HUES64 (cell line): ENCODE data around the gene TRRAP.

Source experiments
- H3K27ac ChIP-seq: 2 replicates; pipeline ENCODE4 v1.7.0; 2013; ENCODE audit warnings: low read depth, low read length, inconsistent platforms
- H3K27me3 ChIP-seq: 2 replicates; pipeline ENCODE4 v1.6.1; 2013; ENCODE audit warnings: mild to moderate bottlenecking, low read length; ENCODE audit not compliant: insufficient read depth
- H3K36me3 ChIP-seq: 2 replicates; pipeline ENCODE4 v1.6.1; 2013; ENCODE audit warnings: mild to moderate bottlenecking, low read length; ENCODE audit not compliant: insufficient read depth
- H3K4me1 ChIP-seq: 2 replicates; pipeline ENCODE4 v1.6.1; 2013; ENCODE audit warnings: mild to moderate bottlenecking, low read length, moderate library complexity; ENCODE audit not compliant: insufficient read depth
- H3K4me3 ChIP-seq: 2 replicates; pipeline ENCODE4 v1.5.1; 2013; ENCODE audit warnings: mild to moderate bottlenecking, low read length, moderate library complexity
- H3K9ac ChIP-seq: 2 replicates; pipeline ENCODE4 v1.6.1; 2013; ENCODE audit warnings: mild to moderate bottlenecking, low read depth, low read length
- H3K9me3 ChIP-seq: 2 replicates; pipeline ENCODE4 v1.6.1; 2013; ENCODE audit warnings: low read depth, low read length; ENCODE audit not compliant: insufficient read depth
- WGBS: fragments of 150-250, 120-280 bp; methylation state at CpG from one replicate; pipeline ENCODE4 v1.1.7; 2013; ENCODE audit warnings: missing lambda C conversion rate; 5-methylcytosine and 5-hydroxymethylcytosine counted together

TRRAP gene

GRCh38 chr7:98992076-98992475, 113.7 kb downstream of the TRRAP start:
- Histone ChIP-seq H3K36me3 (peaks cover 99% of the 10 kb centered on the region), H3K4me3 (no peak overlapping the region), H3K27ac (no peak overlapping the region), H3K4me1 (no peaks in the 10 kb centered on the region), H3K9ac (no peak overlapping the region), H3K9me3 (no peaks in the 10 kb centered on the region), H3K27me3 (no peaks in the 10 kb centered on the region)
- 96% methylated on average over 16 of the region's 16 CpGs for WGBS

- Histone ChIP-seq H3K4me3 (no peak overlapping the region), H3K27me3 (no peaks in the 10 kb centered on the region), H3K9ac (no peak overlapping the region), H3K27ac (no peak overlapping the region), H3K4me1 (no peaks in the 10 kb centered on the region), H3K9me3 (no peaks in the 10 kb centered on the region), H3K36me3 (peaks cover 99% of the 10 kb centered on the region)
- 95% methylated on average over 32 of the region's 32 CpGs for WGBS
Observed at GRCh38 chr7:98993024-98993897, 114.9 kb downstream of the TRRAP start.

GRCh38 chr7:98994046-98994944, 116.0 kb downstream of the TRRAP start:
- no peaks in the 10 kb centered on the region for H3K9me3 ChIP-seq
- H3K36me3 ChIP-seq: peaks cover 99% of the 10 kb centered on the region
- no peak overlapping the region for H3K27ac ChIP-seq
- H3K9ac ChIP-seq: no peak overlapping the region
- H3K27me3 ChIP-seq: no peaks in the 10 kb centered on the region
- no peaks in the 10 kb centered on the region for H3K4me1 ChIP-seq
- WGBS: 96% methylated on average over 34 of the region's 34 CpGs
- H3K4me3 ChIP-seq: no peak overlapping the region

- Histone ChIP-seq H3K27ac (no peak overlapping the region), H3K4me1 (no peaks in the 10 kb centered on the region), H3K27me3 (no peaks in the 10 kb centered on the region), H3K4me3 (no peak overlapping the region), H3K36me3 (peaks cover 99% of the 10 kb centered on the region), H3K9ac (no peak overlapping the region), H3K9me3 (no peaks in the 10 kb centered on the region)
- 97% methylated on average over 13 of the region's 13 CpGs for WGBS
Observed at GRCh38 chr7:98995111-98995510, 116.8 kb downstream of the TRRAP start.

- no peak overlapping the region for H3K4me3 ChIP-seq
- H3K9me3 ChIP-seq: no peaks in the 10 kb centered on the region
- peaks cover 99% of the 10 kb centered on the region for H3K36me3 ChIP-seq
- no peak overlapping the region for H3K27ac ChIP-seq
- no peaks in the 10 kb centered on the region for H3K4me1 ChIP-seq
- no peak overlapping the region for H3K9ac ChIP-seq
- H3K27me3 ChIP-seq: no peaks in the 10 kb centered on the region
- WGBS: 96% methylated on average over 16 of the region's 16 CpGs
Observed at GRCh38 chr7:98995523-98996149, 117.3 kb downstream of the TRRAP start.

- WGBS: 96% methylated on average over 14 of the region's 15 CpGs
- Histone ChIP-seq H3K4me1 (no peaks in the 10 kb centered on the region), H3K27me3 (no peaks in the 10 kb centered on the region), H3K27ac (no peak overlapping the region), H3K9ac (no peak overlapping the region), H3K4me3 (no peak overlapping the region), H3K36me3 (peaks cover 99% of the 10 kb centered on the region), H3K9me3 (no peaks in the 10 kb centered on the region)
Observed at GRCh38 chr7:98996150-98996552, 117.8 kb downstream of the TRRAP start.

GRCh38 chr7:98997846-98998245, 119.5 kb downstream of the TRRAP start:
- Histone ChIP-seq H3K9ac (no peak overlapping the region), H3K36me3 (peaks cover 97% of the 10 kb centered on the region), H3K4me3 (no peak overlapping the region), H3K9me3 (no peaks in the 10 kb centered on the region), H3K4me1 (no peaks in the 10 kb centered on the region), H3K27me3 (no peaks in the 10 kb centered on the region), H3K27ac (no peak overlapping the region)
- 94% methylated on average over 3 of the region's 3 CpGs for WGBS

- H3K9me3 ChIP-seq: no peaks in the 10 kb centered on the region
- H3K9ac ChIP-seq: no peak overlapping the region
- no peaks in the 10 kb centered on the region for H3K4me1 ChIP-seq
- WGBS: 95% methylated on average over 10 of the region's 10 CpGs
- H3K27ac ChIP-seq: no peak overlapping the region
- no peak overlapping the region for H3K4me3 ChIP-seq
- peaks cover 95% of the 10 kb centered on the region for H3K36me3 ChIP-seq
- H3K27me3 ChIP-seq: no peaks in the 10 kb centered on the region
Observed at GRCh38 chr7:98998821-98999725, 120.7 kb downstream of the TRRAP start.

- no peaks in the 10 kb centered on the region for H3K9me3 ChIP-seq
- no peaks in the 10 kb centered on the region for H3K4me1 ChIP-seq
- H3K27ac ChIP-seq: no peak overlapping the region
- H3K4me3 ChIP-seq: no peak overlapping the region
- WGBS: 95% methylated on average over 20 of the region's 20 CpGs
- H3K27me3 ChIP-seq: no peaks in the 10 kb centered on the region
- H3K9ac ChIP-seq: no peak overlapping the region
- H3K36me3 ChIP-seq: peaks cover 95% of the 10 kb centered on the region
Observed at GRCh38 chr7:99000196-99000903, 122.0 kb downstream of the TRRAP start.

- Histone ChIP-seq H3K9ac (no peak overlapping the region), H3K27me3 (no peaks in the 10 kb centered on the region), H3K36me3 (peaks cover 95% of the 10 kb centered on the region), H3K9me3 (no peaks in the 10 kb centered on the region), H3K27ac (no peak overlapping the region), H3K4me1 (no peaks in the 10 kb centered on the region), H3K4me3 (no peak overlapping the region)
- 97% methylated on average over 14 of the region's 14 CpGs for WGBS
Observed at GRCh38 chr7:99000904-99001465, 122.7 kb downstream of the TRRAP start.
